GM18505 (cell line): Measurements from ENCODE around the gene RPS6KB2.
"Not testable (repeated sequence)": the region's sequence is repeated elsewhere in the genome, so short reads cannot be mapped to it uniquely, and the experiment has no call there.

Experiments used
- ATAC-seq: cut with Tn5 transposase; IDR thresholded peaks from one replicate; pipeline ENCODE4 v1.9.1; 2021; ENCODE audit not compliant: unreplicated experiment
- POLR2A ChIP-seq: IDR thresholded peaks from 4 replicates; pipeline ENCODE4 v1.6.1; 2011; ENCODE audit warnings: borderline replicate concordance; ENCODE audit not compliant: insufficient read depth, insufficient read length; ENCODE audit errors: extremely low read depth

RPS6KB2 gene

DNA sequence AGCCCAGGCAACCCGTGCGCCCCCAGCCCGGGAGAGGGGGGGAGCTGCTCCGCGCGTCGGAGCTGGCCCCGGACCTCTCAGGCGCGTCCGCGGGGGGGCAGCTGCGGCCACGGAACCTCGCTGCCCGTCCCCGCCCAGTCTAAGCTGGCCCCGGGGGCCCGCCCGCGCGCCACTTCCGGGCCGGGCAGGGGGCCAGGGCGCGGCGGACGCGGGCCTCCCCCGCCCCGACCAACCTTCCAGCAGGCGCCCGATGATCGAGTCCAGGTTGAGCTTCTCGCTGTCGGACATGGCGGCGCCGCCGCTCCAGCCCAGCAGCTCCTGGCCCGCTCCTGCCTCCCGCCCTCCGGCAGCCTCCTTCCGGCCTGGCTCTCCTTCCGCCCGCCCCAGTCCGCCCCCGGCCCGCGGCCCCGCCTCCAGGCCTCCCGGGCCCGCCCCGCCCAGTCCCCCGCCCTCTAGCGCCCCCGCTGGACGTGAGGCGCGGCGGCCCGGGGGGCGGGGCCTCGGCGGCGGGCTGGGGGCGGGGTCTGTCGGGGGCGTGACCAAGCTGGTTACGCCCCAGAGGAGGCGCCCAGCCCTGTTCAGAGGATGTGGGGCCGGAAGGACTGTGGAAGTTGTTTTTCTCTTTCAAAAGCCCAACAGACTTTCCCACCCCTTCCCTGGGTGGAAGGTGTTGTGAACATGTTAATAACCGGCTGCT is 26.7 kb upstream of the RPS6KB2 start, which contains the start of gene PPP1CA:
Gene PPP1CA, minus strand, starts transcription at position 364 of the 697 bp plus-strand sequence. Its CDS starts 76 bp downstream, at position 288.
- peak; percentile 60 for ATAC-seq
- peak; percentile 89 for TF ChIP-seq POLR2A

DNA sequence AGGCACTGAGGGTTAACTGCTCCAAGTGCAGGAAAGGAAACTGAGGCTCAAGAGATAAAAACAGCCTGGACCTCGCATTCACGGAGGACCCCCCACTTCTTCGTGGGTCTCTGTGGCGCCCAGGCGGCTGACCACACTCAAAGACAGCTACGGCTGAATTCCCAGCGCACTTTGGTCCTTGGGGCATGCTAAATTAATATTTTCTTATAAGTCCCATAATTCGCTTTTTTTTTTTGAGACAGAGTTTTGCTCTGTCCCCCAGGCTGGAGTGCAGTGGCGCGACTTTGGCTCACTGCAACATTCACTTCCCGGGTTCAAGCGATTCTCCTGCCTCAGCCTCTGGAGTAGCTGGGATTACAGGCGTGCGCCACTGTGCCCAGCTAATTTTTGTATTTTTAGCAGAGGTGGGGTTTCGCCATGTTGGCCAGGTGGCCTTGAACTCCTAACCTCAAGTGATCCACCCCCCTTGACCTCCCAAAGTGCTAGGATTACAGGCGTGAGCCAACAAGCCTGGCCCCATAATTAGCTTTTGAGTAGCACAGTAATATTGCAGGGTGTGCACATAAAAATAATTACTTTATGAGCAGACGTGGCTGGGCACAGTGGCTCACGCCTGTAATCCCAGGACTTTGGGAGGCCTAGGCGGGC is 26.0 kb upstream of the RPS6KB2 start:
- ATAC-seq, result not testable (repeated sequence)

DNA sequence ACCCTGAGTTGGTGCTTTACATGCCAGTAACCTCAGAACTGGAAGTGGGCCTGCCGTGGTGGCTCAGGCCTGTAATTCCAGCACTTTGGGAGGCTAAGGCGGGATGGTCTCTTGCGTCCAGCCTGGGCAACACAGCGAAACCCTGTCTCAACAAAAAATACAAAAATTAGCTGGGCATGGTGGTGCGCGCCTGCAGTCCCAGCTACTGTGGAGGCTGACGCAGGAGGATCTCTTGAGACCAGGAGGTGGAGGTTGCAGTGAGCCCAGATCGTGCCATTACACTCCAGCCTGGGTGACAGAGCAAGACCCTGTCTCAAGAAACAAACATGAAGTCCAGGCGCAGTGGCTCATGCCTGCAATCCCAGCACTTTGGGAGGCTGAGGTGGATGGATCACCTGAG is 25.2 kb upstream of the RPS6KB2 start:
- ATAC-seq, result not testable (repeated sequence)

DNA sequence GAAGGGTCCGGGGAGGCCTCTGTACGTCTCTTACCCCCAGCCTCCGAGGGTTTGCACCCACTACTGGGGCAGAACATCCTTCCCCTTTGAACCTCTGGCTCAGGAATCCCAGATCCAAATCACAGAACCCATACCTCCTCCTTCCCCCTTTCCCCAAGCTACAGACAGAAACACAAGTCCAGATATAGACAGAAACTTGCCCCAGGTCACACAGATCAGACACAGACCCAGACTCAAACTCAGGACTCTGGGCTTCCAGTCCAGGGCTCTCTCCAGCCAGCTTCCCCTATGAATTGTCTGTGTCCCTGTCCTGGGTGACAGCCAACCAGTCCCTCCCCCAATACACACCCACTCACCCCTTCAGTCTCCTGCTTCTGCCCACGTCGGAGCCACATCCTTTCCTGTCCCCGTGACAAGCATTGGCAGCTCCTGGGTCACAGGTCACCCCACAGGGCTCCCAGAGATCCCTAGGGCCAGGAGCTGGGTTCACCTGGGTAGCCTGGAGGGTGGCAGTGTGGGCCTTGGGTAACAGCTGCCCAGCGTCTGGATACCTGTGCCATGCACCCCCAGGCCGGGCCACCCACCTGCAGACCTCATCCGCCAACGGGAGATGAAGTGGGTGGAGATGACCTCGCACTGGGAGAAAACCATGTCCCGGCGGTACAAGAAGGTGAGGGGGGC is 23.6 kb upstream of the RPS6KB2 start:
- TF ChIP-seq POLR2A, result no peak
- no peak for ATAC-seq

DNA sequence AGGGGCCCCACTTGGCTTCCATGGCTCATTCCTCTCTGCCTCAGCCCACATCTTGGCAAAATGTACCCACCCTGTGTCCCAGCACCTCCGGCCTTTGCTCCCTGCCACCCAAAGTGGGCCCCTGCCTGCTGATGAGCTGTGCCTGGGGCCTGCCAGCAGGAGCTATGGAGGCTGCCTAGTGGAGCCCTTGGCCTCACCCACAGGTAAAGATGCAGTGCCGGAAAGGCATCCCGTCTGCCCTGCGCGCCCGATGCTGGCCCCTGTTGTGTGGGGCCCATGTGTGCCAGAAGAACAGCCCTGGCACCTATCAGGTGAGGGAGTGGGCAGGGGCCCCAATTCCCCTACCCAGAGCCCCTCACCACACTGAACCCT is 23.1 kb upstream of the RPS6KB2 start:
- no peak for TF ChIP-seq POLR2A
- ATAC-seq, result no peak

DNA sequence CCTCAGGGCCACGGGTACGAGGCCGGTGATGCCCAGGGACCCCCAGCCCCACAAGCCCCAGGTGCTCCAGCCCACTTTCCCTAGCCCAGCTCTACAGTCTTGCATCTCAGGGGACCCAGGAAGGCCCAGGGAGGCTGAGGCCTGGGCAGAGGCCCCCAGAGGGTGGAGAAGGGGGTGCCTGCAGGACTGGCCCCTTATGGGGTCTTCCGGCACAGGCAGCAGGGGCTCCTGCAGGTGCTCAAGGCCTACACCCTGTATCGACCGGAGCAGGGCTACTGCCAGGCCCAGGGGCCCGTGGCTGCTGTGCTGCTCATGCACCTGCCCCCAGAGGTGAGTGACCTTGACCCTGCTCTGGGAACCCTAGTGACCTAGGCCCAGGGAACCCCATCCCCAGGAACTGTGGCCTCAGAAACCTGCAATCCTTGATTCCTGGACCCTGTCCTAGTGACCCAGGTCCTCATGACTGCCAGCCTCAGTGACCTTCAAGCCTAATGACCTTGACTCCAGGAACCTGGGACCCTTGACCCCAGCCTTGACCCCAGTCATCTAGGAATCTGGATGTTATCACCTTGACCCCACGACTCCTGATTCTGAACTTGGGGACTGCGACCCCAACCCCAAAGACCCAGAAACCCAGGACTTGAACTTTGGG is 22.5 kb upstream of the RPS6KB2 start:
- no peak for TF ChIP-seq POLR2A
- no peak for ATAC-seq

DNA sequence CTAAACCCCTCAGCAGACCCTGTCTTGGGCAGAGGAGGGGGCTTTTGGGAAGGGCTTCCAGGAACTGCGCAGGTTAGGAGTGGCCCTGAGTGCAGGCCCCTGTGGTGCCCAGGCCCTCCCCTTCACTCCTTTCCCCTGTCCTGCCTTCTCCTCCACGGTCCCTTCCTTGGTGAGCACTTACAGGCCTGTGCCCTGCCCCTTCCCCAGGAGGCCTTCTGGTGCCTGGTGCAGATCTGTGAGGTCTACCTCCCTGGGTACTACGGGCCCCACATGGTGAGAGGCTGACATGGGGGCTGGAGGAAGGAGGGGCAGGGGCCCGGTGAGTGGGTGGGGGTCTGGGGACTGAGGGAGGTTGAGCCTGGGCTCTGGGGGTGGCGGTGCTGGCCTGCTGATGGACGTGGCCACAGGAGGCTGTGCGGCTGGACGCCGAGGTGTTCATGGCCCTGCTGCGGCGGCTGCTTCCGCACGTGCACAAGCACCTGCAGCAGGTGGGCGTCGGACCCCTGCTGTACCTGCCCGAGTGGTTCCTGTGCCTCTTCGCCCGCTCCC is 21.8 kb upstream of the RPS6KB2 start:
- ATAC-seq, result no peak
- TF ChIP-seq POLR2A, result no peak

DNA sequence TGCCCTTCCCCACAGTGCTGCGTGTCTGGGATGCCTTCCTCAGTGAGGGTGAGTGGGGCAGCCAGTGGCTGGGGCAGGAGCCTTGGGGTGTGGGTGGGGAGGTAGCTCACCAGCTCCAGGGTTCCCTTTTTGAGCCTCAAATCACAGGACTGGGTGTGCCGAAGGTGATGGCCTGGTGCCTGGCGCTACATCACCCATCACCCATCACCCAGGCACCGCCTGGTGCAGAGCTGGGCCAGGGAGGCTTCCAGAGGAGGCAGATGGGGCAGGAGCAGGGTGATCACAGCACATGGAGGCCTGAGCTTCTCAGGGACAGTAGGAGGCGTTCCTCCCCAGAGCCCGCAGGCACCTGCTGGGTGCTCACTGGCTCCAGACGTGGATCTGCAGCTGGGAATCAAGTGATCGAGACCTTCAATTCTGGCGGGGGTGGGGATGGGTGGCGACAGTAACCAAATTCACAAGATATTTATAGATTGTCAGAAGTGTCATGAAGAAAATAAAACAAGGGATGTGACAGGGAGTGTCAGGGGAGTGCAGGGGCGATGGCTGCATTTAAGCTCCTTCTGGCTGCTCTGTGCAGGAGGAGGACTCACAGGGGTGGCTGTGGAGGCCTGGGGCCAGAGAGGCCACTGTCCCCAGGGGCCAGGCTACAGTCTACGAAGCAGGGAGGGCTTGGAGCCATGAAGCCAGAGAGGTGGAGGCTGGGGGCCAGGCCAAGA is 21.2 kb upstream of the RPS6KB2 start:
- ATAC-seq, result no peak
- no peak for TF ChIP-seq POLR2A

DNA sequence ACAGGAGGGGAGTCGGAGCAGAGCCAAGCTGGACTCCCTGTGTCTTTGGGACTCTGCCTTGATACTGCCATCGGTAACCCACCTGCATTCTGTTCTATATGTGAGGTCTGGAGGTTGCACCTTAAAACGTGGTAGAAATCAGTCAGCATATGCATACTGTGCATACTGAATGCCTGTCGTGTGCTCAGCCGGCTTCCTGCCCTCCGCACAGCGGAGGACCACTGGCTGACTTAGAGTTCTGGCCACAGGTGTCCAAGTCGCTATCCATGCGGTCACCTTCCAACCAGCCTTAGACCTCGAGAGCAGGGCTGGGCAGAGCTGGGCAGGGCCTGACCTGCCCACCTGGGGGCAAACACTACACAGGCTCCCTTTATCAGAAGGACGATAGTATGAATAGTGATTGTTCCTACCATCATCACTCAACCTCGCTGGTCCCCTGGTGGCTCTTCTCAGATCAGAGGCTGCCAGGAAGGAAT is 20.6 kb upstream of the RPS6KB2 start:
- no peak for ATAC-seq
- no peak for TF ChIP-seq POLR2A

DNA sequence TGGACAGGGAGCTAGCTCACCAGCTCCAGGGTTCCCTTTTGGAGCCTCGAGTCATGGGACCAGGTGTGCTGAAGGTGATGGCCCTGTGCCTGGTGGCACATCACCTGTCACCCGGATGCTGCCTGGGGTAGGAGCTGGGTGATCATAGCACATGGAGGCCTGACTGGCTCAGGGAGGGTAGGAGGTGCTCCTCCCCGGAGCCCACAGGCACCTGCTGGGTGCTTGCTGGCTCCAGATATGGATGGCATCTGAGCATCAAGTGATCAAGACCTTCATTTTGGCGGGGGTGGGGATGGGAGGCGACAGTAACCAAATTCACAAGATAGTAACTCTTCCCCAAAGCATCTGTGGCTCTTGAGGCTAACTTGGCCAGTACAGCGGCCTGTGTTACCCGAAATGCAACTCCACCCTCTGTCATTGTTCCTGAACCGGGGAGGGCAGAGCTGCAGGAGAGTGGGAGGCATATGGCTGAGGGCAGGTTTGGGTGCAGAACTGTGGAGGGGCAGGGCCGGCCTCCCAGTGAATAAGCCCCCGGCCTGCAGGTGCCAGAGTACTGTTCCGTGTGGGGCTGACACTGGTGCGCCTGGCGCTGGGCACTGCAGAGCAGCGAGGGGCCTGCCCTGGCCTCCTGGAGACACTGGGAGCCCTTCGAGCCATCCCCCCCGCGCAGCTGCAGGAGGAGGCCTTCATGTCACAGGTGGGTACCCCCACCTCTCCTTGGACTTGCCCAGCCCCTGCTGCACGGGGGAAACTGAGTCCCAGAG is 19.7 kb upstream of the RPS6KB2 start:
- ATAC-seq, result no peak
- no peak for TF ChIP-seq POLR2A

DNA sequence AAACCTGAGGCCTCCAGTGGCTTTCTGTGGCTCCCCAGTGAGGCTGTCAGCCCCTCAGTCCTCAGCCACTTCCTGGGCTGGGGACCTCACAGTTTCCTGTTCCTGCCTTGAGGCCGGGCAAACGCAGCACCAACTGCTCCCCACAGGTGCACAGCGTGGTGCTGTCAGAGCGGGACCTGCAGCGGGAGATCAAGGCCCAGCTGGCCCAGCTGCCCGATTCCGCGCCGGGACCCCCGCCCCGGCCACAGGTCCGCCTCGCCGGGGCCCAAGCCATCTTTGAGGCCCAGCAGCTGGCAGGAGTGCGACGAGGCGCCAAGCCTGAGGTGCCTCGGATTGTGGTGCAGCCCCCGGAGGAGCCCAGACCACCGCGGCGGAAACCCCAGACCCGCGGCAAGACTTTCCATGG is 19.0 kb upstream of the RPS6KB2 start:
- peak; percentile 65 for TF ChIP-seq POLR2A
- ATAC-seq, result no peak

DNA sequence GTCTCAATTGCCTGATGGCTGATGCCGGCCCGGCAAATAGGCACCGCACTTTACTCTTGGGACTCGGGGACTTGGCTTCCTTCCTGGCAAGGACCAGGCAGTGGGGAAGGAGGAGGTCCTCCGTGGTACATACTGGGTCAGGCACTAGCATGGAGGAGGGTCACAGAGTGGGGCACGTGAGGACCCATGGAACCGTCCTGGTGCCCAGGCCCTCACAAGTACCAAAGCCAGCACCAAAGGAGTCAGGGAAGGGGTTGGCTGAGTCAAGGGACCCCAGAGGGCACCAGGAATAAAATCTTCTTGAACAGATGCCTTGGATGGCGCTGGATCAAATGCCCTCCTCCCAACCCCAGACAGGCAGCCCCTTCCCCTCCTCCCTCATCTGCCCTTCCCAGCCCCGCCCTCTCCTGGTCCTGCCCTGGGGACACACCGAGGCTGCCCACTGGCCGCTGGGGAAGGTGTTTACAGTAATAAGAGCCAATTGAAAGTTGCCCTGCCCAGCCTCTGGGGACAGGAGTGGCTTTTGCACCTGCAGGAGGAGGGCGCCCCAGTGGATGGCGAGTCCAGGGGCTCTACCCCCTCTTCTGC is 18.4 kb upstream of the RPS6KB2 start:
- ATAC-seq, result no peak
- no peak for TF ChIP-seq POLR2A
